Endothelial cell of hepatic sinusoid (primary cell): ENCODE data around the gene EDN2.

Source experiments
- in situ Hi-C: cut with HindIII; loops from 2 replicates; pipeline ENCODE4 v1.10.0; 2017; ENCODE audit warnings: low sequenced_read_pairs

Gene EDN2

GRCh38 chr1:41468122-41468762, 16.2 kb downstream of the EDN2 start:
- in situ Hi-C loops = no loop called here

- in situ Hi-C loops = no loop called here
Observed at GRCh38 chr1:41467673-41468072, 16.8 kb downstream of the EDN2 start.

GRCh38 chr1:41466146-41466545, 18.3 kb downstream of the EDN2 start:
- in situ Hi-C loops = no loop called here

GRCh38 chr1:41465741-41466140, 18.7 kb downstream of the EDN2 start:
- in situ Hi-C loops = no loop called here

GRCh38 chr1:41464885-41465284, 19.6 kb downstream of the EDN2 start:
- in situ Hi-C loops = no loop called here

GRCh38 chr1:41463516-41463915, 21.0 kb downstream of the EDN2 start:
- in situ Hi-C loops = no loop called here

GRCh38 chr1:41462680-41463004, 21.8 kb downstream of the EDN2 start:
- in situ Hi-C loops = no loop called here

GRCh38 chr1:41461790-41462679, 22.4 kb downstream of the EDN2 start:
- in situ Hi-C loops = no loop called here

- in situ Hi-C loops = no loop called here
Observed at GRCh38 chr1:41456847-41457540, 27.5 kb downstream of the EDN2 start.

- in situ Hi-C loops = no loop called here
Observed at GRCh38 chr1:41455479-41456332, 28.8 kb downstream of the EDN2 start.

GRCh38 chr1:41454406-41454805, 30.1 kb downstream of the EDN2 start:
- in situ Hi-C loops = no loop called here

GRCh38 chr1:41452704-41453290, 31.7 kb downstream of the EDN2 start:
- in situ Hi-C loops = no loop called here

- in situ Hi-C loops = no loop called here
Observed at GRCh38 chr1:41450747-41451285, 33.7 kb downstream of the EDN2 start.

- in situ Hi-C loops = no loop called here
Observed at GRCh38 chr1:41449326-41449921, 35.1 kb downstream of the EDN2 start.

- in situ Hi-C loops = no loop called here
Observed at GRCh38 chr1:41448821-41449220, 35.7 kb downstream of the EDN2 start.

- in situ Hi-C loops = no loop called here
Observed at GRCh38 chr1:41447995-41448770, 36.3 kb downstream of the EDN2 start.

GRCh38 chr1:41446851-41447610, 37.5 kb downstream of the EDN2 start:
- in situ Hi-C loops = no loop called here

GRCh38 chr1:41444785-41445184, 39.7 kb downstream of the EDN2 start:
- in situ Hi-C loops = no loop called here
